HFF-Myc (cell line): Measurements from ENCODE around the gene ABCC3.
"Not testable (repeated sequence)": the region's sequence is repeated elsewhere in the genome, so short reads cannot be mapped to it uniquely, and the experiment has no call there.

Experiments used
- DNase-seq: peaks from one replicate; pipeline ENCODE4 v3.0.0-alpha.2; 2011; ENCODE audit warnings: low read depth; ENCODE audit errors: extremely low read depth
- H3K4me3 ChIP-seq: replicated peaks from 2 replicates; pipeline ENCODE4 v1.5.1; 2011; ENCODE audit warnings: low read depth, mild to moderate bottlenecking, control low read depth, low read length
- TF ChIP-seq, protein P1 (sequence below): IDR thresholded peaks from 2 replicates; pipeline ENCODE4 v1.5.1; 2012; ENCODE audit warnings: mild to moderate bottlenecking, low read depth, low read length, control low read depth; ENCODE audit errors: missing control alignments

The ABCC3 gene

DNA sequence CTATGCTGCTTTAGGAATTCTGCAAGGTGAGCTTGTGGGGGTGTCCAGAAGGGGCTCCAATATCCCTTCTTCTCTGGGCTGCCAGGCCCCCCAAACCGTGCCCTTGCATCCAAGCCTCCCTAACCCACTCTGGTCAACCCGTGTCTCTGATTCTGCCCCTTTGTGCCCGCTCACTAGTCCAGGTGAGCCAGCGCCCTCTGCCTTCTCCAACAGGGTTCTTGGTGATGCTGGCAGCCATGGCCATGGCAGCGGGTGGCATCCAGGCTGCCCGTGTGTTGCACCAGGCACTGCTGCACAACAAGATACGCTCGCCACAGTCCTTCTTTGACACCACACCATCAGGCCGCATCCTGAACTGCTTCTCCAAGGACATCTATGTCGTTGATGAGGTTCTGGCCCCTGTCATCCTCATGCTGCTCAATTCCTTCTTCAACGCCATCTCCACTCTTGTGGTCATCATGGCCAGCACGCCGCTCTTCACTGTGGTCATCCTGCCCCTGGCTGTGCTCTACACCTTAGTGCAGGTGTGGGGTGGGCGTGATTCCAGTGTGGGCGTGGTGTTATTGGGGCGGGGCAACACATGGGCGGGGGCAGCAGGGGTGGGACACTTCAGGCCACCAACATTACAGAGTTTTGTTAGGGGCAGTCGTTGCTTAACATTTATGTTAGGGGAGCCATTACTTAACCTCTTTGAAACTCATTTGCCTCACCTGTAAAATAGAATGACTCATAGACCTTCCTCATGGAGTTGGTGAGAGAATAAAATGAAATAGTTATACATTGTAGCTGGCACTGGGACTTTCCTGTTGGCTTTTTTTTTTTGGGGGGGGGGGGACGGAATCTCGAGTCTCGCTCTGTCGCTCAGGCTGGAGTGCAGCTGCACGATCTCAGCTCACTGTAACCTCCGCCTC, 41.6 kb downstream of the ABCC3 start:
- H3K4me3 ChIP-seq, result no peak overlapping the region
- DNase-seq, result no peak
- TF ChIP-seq, protein P1, sequence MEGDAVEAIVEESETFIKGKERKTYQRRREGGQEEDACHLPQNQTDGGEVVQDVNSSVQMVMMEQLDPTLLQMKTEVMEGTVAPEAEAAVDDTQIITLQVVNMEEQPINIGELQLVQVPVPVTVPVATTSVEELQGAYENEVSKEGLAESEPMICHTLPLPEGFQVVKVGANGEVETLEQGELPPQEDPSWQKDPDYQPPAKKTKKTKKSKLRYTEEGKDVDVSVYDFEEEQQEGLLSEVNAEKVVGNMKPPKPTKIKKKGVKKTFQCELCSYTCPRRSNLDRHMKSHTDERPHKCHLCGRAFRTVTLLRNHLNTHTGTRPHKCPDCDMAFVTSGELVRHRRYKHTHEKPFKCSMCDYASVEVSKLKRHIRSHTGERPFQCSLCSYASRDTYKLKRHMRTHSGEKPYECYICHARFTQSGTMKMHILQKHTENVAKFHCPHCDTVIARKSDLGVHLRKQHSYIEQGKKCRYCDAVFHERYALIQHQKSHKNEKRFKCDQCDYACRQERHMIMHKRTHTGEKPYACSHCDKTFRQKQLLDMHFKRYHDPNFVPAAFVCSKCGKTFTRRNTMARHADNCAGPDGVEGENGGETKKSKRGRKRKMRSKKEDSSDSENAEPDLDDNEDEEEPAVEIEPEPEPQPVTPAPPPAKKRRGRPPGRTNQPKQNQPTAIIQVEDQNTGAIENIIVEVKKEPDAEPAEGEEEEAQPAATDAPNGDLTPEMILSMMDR, result no peak

DNA sequence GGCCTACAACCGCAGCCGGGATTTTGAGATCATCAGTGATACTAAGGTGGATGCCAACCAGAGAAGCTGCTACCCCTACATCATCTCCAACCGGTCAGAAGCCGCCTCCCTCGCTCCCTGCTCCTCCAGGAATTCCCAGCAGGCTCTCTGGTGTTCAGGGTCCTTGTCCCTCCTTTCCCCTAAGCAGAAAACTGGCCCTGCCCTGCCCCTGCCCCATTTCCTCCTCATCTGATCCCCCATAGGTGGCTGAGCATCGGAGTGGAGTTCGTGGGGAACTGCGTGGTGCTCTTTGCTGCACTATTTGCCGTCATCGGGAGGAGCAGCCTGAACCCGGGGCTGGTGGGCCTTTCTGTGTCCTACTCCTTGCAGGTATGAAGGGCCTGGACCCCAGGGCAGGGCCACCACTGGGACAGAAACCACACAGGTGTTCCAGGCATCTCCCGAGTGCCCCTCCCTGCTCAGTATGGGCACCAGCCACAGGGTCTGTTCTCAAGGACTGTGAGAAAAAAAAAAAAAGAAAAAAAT, 43.2 kb downstream of the ABCC3 start:
- DNase-seq, result no peak
- TF ChIP-seq, protein P1, result no peak
- no peak overlapping the region for H3K4me3 ChIP-seq

DNA sequence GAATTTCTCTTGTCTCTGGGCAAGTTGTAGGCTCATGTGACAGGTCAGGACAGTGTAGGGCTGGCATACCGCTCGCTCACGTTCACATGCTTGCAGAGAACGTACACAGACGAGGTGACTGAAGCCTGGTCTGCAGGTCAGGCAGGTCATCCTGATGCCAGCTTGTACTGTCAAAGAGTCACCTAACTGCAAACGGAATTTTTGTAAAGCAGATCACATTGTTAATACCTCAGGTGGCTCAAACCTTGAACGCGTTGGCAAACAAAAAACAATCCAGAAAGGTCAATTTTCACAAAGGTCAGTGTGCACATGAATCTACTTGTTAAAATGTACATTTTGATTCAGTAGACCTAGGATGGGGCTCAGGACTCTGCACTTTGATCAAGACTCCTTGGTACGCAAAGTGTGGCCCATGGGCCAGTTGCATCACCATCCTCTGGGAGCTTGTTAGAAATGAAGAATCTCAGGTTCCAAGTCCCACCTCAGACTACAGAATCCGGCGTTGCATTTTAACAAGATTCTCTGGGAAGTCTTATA, 44.4 kb downstream of the ABCC3 start:
- no peak for DNase-seq
- TF ChIP-seq, protein P1, result no peak

DNA sequence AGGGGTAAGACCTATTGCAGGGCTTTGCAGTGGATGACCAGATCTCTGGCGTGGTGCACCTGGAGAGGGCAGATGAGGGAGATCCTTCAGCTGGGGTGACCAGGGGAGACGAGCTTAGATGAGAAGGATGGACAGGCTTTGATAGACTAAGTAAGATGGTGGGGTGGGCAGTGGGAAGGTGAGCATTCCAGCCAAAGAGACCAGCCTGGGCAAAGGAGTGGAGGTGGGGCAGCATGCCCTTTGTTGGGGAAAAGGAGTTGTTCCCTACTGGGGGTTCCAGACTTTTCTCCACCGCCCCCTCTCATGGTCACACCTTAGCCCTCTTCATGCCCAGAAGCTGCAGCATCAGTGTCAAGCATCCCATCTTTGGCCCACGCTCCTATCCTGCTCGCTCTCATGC, 45.4 kb downstream of the ABCC3 start:
- TF ChIP-seq, protein P1, result no peak
- no peak overlapping the region for H3K4me3 ChIP-seq
- DNase-seq, result no peak

More for the DNA sequence above, 44.4 kb downstream of the ABCC3 start:
- H3K4me3 ChIP-seq, result no peak overlapping the region

DNA sequence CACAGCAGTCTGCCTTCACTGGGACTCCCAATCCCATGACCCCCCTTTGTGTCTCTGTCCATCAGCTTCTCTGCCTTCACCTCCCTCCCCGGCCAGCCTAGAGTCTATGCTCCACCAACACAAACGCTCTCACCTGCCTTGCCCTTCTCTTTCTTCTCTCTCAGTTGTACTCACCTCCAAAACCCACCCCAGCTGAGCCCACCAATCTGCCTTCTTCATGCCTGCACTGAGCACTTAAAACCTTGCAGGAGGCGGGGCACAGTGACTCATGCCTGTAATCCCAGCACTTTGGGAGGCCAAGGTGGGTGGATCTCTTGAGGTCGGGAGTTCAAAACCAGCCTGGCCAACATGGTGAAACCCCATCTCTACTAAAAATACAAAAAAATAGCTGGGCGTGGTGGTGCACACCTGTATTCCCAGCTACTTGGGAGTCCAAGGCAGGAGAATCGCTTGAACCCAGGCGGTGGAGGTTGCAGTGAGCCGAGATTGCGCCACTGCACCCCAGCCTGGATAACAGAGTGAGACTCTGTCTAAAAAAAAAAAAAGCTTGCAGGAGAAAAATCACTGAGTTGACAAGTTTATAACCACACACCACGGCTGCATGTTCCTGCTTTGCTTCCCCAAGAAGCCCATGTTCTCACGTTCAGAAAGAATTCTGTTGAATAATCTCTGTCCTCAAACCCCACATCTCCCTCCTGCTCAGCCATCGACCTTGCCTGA, 46.0 kb downstream of the ABCC3 start:
- DNase-seq, H3K4me3 ChIP-seq: not testable (repeated sequence)

DNA sequence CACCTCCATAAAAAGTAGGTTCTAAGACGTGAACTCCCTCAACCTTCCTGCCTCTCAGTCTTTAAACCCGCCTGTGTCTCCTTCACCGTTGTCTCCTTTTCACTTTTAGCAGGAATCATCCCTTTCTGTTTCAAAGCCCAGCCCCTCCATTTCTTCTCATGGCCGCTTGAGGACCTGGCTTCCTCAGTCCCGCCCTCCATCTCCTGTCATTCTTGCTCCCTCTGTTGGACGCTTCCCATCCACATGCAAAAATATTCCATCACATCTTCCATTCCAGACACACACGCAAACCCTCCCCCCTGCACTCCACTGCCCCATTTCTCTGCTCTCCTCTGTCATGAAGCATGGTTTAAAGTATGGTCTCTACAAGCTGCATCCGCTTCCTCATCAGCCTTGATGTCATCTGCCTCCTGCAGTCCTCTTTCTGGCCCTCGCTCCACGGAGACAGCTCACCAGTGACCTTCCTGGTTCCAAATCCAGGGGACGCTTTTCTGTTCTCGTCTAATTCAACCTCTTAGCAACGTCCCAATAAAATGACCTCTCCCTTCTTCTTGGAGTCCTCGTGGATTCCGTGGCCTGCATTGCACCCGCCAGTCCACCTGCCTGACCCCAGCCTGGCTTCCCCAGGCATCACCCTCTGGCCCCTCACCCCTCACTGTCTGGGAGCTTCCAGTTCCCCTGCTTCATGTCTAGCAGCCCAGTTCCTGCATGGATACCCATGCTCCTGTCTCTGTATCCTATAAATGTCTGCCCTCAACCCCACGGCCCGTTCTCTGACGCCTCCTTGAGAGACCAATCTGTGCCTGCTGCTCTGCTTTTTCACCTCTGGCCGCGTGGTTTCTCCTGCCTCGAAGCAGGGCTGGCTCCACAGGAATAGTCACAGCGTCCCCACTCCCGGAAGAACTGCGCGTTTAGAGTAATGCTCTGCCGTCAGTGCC, 46.9 kb downstream of the ABCC3 start:
- no peak overlapping the region for H3K4me3 ChIP-seq
- TF ChIP-seq, protein P1, result peak; percentile 71
- DNase-seq, result peak; percentile 65
